ENCODE data around the gene MISP.

Gene MISP

DNA sequence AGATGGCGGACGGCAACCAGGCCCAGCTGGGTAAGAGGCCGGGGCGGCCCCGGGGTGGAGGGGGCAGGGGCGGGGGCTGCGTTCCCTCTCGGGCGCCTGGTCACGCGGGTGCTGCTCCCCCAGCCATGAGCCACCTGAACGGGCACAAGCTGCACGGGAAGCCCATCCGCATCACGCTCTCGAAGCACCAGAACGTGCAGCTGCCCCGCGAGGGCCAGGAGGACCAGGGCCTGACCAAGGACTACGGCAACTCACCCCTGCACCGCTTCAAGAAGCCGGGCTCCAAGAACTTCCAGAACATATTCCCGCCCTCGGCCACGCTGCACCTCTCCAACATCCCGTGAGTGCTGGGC, 57.5 kb downstream of the MISP start:
- no peak for DNase-seq (ENCODE audit: low spot score)

DNA sequence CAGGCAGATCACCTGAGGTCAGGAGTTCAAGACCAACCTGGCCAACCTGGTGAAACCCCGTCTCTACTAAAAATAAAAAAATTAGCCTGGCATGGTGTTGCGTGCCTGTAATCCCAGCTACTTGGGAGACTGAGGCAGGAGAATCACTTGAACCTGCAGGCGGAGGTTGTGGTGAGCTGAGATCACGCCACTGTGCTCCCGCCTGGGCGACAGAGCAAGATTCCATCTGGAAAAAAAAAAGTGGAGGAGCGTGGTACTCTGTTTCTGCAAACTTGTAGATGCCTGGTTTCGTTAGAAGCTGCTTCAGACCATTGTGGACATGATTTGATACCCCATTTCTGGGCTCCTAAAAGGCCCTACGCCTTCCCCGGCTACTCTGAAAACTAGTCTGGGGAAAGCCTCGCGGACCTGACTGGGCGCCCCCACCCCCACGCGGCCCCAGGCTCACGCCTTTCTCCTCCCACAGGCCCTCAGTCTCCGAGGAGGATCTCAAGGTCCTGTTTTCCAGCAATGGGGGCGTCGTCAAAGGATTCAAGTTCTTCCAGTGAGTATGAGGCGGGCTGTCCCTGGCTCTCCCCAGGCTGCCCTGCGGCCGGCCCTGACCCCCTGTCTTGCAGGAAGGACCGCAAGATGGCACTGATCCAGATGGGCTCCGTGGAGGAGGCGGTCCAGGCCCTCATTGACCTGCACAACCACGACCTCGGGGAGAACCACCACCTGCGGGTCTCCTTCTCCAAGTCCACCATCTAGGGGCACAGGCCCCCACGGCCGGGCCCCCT, 59.4 kb downstream of the MISP start:
- DNase-seq (ENCODE audit: low spot score) = no peak

DNA sequence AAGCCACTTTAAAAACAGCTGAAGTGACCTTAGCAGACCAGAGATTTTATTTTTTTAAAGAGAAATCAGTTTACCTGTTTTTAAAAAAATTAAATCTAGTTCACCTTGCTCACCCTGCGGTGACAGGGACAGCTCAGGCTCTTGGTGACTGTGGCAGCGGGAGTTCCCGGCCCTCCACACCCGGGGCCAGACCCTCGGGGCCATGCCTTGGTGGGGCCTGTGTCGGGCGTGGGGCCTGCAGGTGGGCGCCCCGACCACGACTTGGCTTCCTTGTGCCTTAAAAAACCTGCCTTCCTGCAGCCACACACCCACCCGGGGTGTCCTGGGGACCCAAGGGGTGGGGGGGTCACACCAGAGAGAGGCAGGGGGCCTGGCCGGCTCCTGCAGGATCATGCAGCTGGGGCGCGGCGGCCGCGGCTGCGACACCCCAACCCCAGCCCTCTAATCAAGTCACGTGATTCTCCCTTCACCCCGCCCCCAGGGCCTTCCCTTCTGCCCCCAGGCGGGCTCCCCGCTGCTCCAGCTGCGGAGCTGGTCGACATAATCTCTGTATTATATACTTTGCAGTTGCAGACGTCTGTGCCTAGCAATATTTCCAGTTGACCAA, 60.1 kb downstream of the MISP start:
- no peak for DNase-seq (ENCODE audit: low spot score)

DNA sequence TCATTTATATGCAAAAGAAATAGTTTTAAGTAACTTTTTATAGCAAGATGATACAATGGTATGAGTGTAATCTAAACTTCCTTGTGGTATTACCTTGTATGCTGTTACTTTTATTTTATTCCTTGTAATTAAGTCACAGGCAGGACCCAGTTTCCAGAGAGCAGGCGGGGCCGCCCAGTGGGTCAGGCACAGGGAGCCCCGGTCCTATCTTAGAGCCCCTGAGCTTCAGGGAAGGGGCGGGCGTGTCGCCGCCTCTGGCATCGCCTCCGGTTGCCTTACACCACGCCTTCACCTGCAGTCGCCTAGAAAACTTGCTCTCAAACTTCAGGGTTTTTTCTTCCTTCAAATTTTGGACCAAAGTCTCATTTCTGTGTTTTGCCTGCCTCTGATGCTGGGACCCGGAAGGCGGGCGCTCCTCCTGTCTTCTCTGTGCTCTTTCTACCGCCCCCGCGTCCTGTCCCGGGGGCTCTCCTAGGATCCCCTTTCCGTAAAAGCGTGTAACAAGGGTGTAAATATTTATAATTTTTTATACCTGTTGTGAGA, 60.7 kb downstream of the MISP start:
- no peak for DNase-seq (ENCODE audit: low spot score)

DNA sequence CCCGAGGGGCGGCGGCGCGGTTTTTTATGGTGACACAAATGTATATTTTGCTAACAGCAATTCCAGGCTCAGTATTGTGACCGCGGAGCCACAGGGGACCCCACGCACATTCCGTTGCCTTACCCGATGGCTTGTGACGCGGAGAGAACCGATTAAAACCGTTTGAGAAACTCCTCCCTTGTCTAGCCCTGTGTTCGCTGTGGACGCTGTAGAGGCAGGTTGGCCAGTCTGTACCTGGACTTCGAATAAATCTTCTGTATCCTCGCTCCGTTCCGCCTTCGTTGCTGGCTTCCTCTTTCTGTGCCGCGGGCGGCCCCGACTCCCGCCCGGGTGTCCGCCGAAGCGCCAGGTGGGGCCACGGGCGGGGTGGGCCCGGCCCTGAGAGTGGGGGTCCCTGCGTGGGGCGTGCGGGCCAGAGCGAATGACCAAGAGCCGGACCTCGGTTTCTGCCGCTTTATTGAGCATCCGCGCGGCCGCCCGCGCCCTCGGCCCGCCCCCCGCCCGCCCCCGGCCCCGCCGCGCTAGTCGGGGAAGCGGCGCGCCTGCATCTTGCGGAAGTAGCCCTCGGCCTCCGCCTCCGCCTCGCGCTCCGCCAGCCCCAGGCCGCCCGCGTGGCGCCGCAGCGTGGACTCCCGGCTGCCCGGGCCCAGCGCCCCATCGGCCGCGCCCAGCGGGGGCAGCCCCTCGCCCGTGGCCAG, 61.3 kb downstream of the MISP start:
- no peak for DNase-seq (ENCODE audit: low spot score)

DNA sequence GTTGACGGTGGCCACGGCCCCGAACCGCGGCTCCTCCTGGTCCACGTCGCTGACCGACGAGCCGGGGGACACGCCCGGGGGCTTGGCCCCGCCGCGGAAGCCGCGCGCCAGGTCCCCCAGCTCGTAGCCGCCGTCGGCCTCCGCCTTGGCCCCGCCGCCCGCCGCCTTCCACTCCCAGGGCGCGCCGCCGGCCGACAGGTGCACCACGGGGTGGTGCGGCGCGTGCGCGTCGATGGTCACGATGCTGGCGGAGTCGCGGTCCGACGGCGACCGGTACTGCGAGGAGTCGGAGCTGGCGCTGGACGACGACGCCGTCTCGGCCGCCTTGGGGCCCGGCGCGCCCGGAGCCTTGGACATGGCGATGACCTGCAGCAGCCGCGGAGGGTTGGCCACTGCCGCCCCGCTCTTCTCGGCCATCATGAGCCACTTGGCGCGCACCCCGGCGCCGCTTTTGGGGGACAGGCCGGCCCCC, 61.9 kb downstream of the MISP start:
- no peak for DNase-seq (ENCODE audit: low spot score)

DNA sequence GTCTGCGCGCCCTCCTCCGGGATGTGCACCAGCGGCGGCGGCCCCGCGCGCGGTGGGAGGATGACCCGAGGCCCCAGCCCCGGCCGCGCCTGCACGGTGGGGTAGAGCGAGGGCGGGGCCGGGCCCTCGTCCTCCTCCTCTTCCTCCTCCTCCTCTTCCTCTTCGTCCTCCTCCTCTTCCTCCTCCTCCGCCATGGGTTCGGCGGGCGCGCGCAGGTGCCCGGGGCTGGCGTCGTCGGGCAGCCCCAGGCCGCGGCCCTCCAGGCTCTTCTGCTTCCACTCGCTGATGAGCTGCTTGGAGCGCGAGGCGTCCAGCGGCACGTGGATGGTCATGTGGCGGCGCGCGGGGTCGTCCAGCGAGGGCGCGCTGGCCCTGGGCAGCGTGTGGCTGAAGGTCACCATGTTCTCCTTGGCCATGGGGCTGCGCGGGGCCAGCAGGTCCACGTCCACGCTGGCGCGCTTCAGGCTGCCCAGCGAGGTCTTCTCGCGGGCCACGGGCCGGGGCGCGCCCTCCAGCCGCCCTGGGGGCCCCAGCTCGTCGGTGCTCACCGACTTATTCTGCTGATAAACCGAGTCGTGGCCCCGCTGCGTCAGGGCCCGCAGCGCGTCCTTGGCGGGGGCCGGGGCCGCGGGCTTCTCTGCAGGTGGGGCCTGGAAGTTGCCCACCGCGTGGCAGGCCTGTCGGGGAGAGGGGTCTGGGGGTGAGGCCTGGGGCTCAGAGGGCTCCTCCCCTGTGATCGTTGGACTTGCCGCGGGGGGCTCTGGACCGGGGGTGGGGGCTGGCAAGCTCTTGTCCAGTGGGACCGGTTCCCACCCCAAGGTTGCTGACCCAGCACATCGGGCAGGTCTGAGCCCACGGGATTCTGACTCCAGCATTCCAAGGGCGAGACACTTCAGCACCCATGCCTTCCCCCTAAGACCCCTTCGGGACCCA, 62.6 kb downstream of the MISP start:
- no peak for DNase-seq (ENCODE audit: low spot score)
